HepG2 (cell line): ENCODE measurements around the gene MAML1. TPM values are rescaled to one million over a fixed set of nuclear protein-coding genes. Genes with fewer than 3 reads are reported as not detected.

ENCODE experiments used
- CHD2 ChIP-seq: IDR thresholded peaks from 2 replicates; pipeline ENCODE4 v1.6.1; 2011; ENCODE audit warnings: low read depth, low read length, improper control_type of control experiment
- FOXK1 ChIP-seq: sonication (generic); formaldehyde crosslinking; IDR thresholded peaks from 2 replicates; pipeline ENCODE4 v1.4.0; 2020; ENCODE audit warnings: low read depth, missing genetic modification reagents, borderline replicate concordance
- HDAC2 ChIP-seq: sonication (generic); formaldehyde crosslinking; IDR thresholded peaks from 2 replicates; pipeline ENCODE4 v1.4.0; 2020; ENCODE audit warnings: missing genetic modification reagents
- MIXL1 ChIP-seq: IDR thresholded peaks from 2 replicates; pipeline ENCODE4 v1.6.1; 2016
- NCOR1 ChIP-seq: fragments of 200-600 bp; sonication (generic); IDR thresholded peaks from 2 replicates; pipeline ENCODE4 v1.7.0; 2017; ENCODE audit warnings: antibody characterized with exemption, low read length, borderline replicate concordance
- NR2F6 ChIP-seq, 2 experiments: IDR thresholded peaks; 2 replicates each; pipeline ENCODE4 v1.6.1; 2016; ENCODE audit warnings: antibody characterized with exemption in 1 of 2, mild to moderate bottlenecking in 1 of 2
- PPARG ChIP-seq: conservative IDR thresholded peaks from 2 replicates; pipeline ENCODE4 v1.6.1; 2016; ENCODE audit warnings: missing biosample characterization, missing genetic modification reagents
- SALL1 ChIP-seq: sonication (generic); formaldehyde crosslinking; IDR thresholded peaks from 2 replicates; pipeline ENCODE4 v1.8.0; 2022; ENCODE audit warnings: mild to moderate bottlenecking, missing genetic modification reagents
- SOX13 ChIP-seq, 3 experiments: fragments of 450-650 bp in 1 of 3; sonication (generic) in 1 of 3; formaldehyde crosslinking in 1 of 3; IDR thresholded peaks in 2 of 3; conservative IDR thresholded peaks in 1 of 3; 2 replicates each; pipeline versions ENCODE4 v1.5.0 to v1.6.1; 2016 to 2020; ENCODE audit warnings: antibody characterized with exemption in 1 of 3, mild to moderate bottlenecking in 1 of 3, missing compliant biosample characterization in 1 of 3, missing genetic modification reagents in 1 of 3, moderate library complexity in 1 of 3
- TBX2 ChIP-seq: sonication (generic); formaldehyde crosslinking; IDR thresholded peaks from 2 replicates; pipeline ENCODE4 v1.5.0; 2020; ENCODE audit warnings: missing genetic modification reagents, mild to moderate bottlenecking, borderline replicate concordance
- THAP11 ChIP-seq: IDR thresholded peaks from 2 replicates; pipeline ENCODE4 v1.6.1; 2016; ENCODE audit warnings: missing biosample characterization, missing genetic modification reagents
- ZNF484 ChIP-seq: sonication (generic); formaldehyde crosslinking; IDR thresholded peaks from 2 replicates; pipeline ENCODE4 v1.5.1; 2020; ENCODE audit warnings: mild to moderate bottlenecking, low read depth, missing genetic modification reagents, borderline replicate concordance
- ZNF672 ChIP-seq: sonication (generic); formaldehyde crosslinking; IDR thresholded peaks from 2 replicates; pipeline ENCODE4 v1.8.1; 2022; ENCODE audit warnings: missing genetic modification reagents
- polyA plus RNA-seq, 8 experiments: library from polyadenylated mRNA; depleted of rRNA in 3 of 8; stranded (reverse) in 7 of 8; unstranded in 1 of 8; fragments of >200 nt; fragmentation: Illumina TruSeq in 4 of 8; extraction: Trizol in 4 of 8; gene quantifications; 2 replicates each; pipeline versions ENCODE4 v1.2.1 to v1.2.3, GENCODE V29; 2011 to 2016; ENCODE audit warnings: low read depth in 4 of 8, missing spikeins in 1 of 8, mixed read lengths in 1 of 8; ENCODE audit not compliant: insufficient read depth in 1 of 8
- total RNA-seq, 5 experiments: library from RNA; depleted of rRNA; stranded (reverse); fragments of >200 nt; fragmentation: Illumina TruSeq; extraction: Trizol; gene quantifications; 2 replicates each; pipeline ENCODE4 v1.2.3, GENCODE V29; 2016; ENCODE audit warnings: low read depth in 1 of 5
- TF ChIP-seq, protein P1 (sequence below): IDR thresholded peaks from 2 replicates; pipeline ENCODE4 v1.4.0; 2020; ENCODE audit warnings: mild to moderate bottlenecking, missing genetic modification reagents
- TF ChIP-seq, protein P2 (sequence below): sonication (generic); formaldehyde crosslinking; IDR thresholded peaks from 2 replicates; pipeline ENCODE4 v1.4.0; 2020; ENCODE audit warnings: missing genetic modification reagents
- TF ChIP-seq, protein P3 (sequence below): IDR thresholded peaks from 2 replicates; pipeline ENCODE4 v1.6.1; 2018; ENCODE audit warnings: missing genetic modification reagents, mild to moderate bottlenecking, missing compliant biosample characterization
- TF ChIP-seq, protein P4 (sequence below): sonication (generic); formaldehyde crosslinking; IDR thresholded peaks from 2 replicates; pipeline ENCODE4 v1.8.1; 2023; ENCODE audit warnings: mild to moderate bottlenecking, missing genetic modification reagents
- TF ChIP-seq, protein P5 (sequence below): sonication (generic); formaldehyde crosslinking; conservative IDR thresholded peaks from 2 replicates; pipeline ENCODE4 v1.5.0; 2020; ENCODE audit warnings: missing genetic modification reagents

MAML1 gene
- total and polyA plus RNA-seq, 2 of the 13 experiments (the other 11 are each of a cell fraction or from before 2014, with no cell fraction given) = 10.0 to 10.8 TPM

DNA sequence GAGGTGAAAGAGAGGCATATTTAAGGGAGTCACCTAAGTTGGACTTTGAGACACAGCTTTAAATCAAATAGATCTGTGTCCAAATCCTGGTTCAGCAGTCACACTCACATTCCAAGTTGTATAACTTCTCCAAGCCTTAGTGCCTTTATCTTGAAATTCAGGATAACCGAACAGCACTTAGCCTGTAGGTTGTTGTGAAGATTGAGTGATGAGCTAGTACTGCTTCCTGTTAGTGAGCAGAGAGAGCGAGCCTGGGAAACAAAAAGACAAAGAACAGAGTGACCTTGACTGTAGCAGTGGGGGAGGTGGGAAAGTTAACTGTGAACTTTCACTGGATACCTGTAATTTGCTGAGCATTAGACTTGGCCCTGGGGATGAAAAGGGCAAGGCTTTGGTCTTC lies 22.4 kb downstream of the MAML1 start (continued):
- TF ChIP-seq, protein P1, sequence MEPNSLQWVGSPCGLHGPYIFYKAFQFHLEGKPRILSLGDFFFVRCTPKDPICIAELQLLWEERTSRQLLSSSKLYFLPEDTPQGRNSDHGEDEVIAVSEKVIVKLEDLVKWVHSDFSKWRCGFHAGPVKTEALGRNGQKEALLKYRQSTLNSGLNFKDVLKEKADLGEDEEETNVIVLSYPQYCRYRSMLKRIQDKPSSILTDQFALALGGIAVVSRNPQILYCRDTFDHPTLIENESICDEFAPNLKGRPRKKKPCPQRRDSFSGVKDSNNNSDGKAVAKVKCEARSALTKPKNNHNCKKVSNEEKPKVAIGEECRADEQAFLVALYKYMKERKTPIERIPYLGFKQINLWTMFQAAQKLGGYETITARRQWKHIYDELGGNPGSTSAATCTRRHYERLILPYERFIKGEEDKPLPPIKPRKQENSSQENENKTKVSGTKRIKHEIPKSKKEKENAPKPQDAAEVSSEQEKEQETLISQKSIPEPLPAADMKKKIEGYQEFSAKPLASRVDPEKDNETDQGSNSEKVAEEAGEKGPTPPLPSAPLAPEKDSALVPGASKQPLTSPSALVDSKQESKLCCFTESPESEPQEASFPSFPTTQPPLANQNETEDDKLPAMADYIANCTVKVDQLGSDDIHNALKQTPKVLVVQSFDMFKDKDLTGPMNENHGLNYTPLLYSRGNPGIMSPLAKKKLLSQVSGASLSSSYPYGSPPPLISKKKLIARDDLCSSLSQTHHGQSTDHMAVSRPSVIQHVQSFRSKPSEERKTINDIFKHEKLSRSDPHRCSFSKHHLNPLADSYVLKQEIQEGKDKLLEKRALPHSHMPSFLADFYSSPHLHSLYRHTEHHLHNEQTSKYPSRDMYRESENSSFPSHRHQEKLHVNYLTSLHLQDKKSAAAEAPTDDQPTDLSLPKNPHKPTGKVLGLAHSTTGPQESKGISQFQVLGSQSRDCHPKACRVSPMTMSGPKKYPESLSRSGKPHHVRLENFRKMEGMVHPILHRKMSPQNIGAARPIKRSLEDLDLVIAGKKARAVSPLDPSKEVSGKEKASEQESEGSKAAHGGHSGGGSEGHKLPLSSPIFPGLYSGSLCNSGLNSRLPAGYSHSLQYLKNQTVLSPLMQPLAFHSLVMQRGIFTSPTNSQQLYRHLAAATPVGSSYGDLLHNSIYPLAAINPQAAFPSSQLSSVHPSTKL = peak; percentile 72
- no peak for TF ChIP-seq CHD2
- peak; percentile 58; the same call in 1 of the 2 replicates for TF ChIP-seq HDAC2
- TF ChIP-seq, protein P2, sequence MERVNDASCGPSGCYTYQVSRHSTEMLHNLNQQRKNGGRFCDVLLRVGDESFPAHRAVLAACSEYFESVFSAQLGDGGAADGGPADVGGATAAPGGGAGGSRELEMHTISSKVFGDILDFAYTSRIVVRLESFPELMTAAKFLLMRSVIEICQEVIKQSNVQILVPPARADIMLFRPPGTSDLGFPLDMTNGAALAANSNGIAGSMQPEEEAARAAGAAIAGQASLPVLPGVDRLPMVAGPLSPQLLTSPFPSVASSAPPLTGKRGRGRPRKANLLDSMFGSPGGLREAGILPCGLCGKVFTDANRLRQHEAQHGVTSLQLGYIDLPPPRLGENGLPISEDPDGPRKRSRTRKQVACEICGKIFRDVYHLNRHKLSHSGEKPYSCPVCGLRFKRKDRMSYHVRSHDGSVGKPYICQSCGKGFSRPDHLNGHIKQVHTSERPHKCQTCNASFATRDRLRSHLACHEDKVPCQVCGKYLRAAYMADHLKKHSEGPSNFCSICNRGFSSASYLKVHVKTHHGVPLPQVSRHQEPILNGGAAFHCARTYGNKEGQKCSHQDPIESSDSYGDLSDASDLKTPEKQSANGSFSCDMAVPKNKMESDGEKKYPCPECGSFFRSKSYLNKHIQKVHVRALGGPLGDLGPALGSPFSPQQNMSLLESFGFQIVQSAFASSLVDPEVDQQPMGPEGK = 0 out of 2 replicates have a peak, but pooled peaks have one; percentile 28
- TF ChIP-seq NR2F6 (IDR thresholded peaks at IDR 0.05) = 0 out of 2 replicates have a peak, but pooled peaks have one; percentile 42
- TF ChIP-seq NR2F6 (CRISPR knock-in tag; IDR thresholded peaks at IDR 0.05) = peak; percentile 44; the same call in 1 of the 2 replicates
- peak; percentile 71 for TF ChIP-seq NCOR1
- TF ChIP-seq ZNF672 = no peak
- TF ChIP-seq, protein P3, sequence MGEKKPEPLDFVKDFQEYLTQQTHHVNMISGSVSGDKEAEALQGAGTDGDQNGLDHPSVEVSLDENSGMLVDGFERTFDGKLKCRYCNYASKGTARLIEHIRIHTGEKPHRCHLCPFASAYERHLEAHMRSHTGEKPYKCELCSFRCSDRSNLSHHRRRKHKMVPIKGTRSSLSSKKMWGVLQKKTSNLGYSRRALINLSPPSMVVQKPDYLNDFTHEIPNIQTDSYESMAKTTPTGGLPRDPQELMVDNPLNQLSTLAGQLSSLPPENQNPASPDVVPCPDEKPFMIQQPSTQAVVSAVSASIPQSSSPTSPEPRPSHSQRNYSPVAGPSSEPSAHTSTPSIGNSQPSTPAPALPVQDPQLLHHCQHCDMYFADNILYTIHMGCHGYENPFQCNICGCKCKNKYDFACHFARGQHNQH (CRISPR knock-in tag) = 0 out of 2 replicates have a peak, but pooled peaks have one; percentile 42
- peak; percentile 79 for TF ChIP-seq TBX2 (CRISPR knock-in tag)
- no peak for TF ChIP-seq FOXK1 (CRISPR knock-in tag)
- 0 out of 2 replicates have a peak, but pooled peaks have one; percentile 23 for TF ChIP-seq THAP11 (CRISPR knock-in tag)
- TF ChIP-seq, protein P4, sequence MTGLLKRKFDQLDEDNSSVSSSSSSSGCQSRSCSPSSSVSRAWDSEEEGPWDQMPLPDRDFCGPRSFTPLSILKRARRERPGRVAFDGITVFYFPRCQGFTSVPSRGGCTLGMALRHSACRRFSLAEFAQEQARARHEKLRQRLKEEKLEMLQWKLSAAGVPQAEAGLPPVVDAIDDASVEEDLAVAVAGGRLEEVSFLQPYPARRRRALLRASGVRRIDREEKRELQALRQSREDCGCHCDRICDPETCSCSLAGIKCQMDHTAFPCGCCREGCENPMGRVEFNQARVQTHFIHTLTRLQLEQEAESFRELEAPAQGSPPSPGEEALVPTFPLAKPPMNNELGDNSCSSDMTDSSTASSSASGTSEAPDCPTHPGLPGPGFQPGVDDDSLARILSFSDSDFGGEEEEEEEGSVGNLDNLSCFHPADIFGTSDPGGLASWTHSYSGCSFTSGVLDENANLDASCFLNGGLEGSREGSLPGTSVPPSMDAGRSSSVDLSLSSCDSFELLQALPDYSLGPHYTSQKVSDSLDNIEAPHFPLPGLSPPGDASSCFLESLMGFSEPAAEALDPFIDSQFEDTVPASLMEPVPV (CRISPR knock-in tag) = no peak
- TF ChIP-seq, protein P5, sequence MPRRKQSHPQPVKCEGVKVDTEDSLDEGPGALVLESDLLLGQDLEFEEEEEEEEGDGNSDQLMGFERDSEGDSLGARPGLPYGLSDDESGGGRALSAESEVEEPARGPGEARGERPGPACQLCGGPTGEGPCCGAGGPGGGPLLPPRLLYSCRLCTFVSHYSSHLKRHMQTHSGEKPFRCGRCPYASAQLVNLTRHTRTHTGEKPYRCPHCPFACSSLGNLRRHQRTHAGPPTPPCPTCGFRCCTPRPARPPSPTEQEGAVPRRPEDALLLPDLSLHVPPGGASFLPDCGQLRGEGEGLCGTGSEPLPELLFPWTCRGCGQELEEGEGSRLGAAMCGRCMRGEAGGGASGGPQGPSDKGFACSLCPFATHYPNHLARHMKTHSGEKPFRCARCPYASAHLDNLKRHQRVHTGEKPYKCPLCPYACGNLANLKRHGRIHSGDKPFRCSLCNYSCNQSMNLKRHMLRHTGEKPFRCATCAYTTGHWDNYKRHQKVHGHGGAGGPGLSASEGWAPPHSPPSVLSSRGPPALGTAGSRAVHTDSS = no peak
- TF ChIP-seq SOX13 (IDR thresholded peaks at IDR 0.05) = peak; percentile 61; the same call in 1 of the 2 replicates
- peak in 1 of 2 experiments; percentile 94; a peak in 2 of 4 replicates for TF ChIP-seq SOX13 (CRISPR knock-in tag; conservative IDR thresholded peaks at IDR 0.05 in 1 of 2, IDR thresholded peaks at IDR 0.05 in 1 of 2)
- TF ChIP-seq PPARG (CRISPR knock-in tag) = peak; percentile 70
- TF ChIP-seq MIXL1 (CRISPR knock-in tag) = peak; percentile 77; the same call in 1 of the 2 replicates
- TF ChIP-seq ZNF484 (CRISPR knock-in tag) = no peak
- peak; percentile 47; the same call in 1 of the 2 replicates for TF ChIP-seq SALL1
